ENCODE data around the gene ZNF236. TPM values are rescaled to one million over a fixed set of nuclear protein-coding genes. Genes with fewer than 3 reads are reported as not detected.

Gene ZNF236
- total and polyA plus RNA-seq, 10 of the 15 experiments (the other 5 are each of a cell fraction or from before 2014, with no cell fraction given): 1.0 to 14.4 (median 5.9) TPM

DNA sequence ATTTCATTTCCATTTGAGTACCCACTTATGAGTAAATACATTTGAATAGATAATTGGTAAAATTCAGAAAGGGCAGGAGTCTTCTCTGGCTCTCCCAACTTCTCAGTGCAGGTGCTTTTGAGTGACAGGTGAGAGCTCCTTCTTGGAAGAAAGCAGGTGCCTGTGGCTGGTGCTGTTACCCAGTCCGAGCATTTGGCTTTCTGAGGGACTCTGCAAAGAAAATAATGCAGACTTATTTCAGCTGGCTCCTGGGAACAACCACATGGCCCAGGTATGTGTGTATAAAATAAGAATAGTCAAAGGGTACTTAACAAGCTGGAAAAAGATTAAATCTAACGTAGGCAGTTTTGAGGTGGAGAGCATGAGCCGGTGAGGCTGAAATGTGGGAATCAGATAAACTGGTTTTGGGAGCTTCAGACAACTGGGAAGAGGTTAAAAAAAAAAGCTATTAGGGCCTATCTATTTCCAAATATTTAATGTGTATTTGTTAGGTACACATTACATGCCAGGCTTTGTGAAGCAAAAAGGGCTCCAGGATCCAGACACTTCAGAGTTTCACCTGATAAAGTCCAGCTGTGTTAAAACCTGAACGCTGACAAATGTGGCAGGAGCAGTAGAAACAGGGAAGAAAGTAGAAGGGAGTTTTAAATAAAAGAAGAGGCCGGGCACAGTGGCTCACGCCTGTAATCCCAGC lies 20.6 kb downstream of the ZNF236 start (continued):
- TF ChIP-seq, protein P1, sequence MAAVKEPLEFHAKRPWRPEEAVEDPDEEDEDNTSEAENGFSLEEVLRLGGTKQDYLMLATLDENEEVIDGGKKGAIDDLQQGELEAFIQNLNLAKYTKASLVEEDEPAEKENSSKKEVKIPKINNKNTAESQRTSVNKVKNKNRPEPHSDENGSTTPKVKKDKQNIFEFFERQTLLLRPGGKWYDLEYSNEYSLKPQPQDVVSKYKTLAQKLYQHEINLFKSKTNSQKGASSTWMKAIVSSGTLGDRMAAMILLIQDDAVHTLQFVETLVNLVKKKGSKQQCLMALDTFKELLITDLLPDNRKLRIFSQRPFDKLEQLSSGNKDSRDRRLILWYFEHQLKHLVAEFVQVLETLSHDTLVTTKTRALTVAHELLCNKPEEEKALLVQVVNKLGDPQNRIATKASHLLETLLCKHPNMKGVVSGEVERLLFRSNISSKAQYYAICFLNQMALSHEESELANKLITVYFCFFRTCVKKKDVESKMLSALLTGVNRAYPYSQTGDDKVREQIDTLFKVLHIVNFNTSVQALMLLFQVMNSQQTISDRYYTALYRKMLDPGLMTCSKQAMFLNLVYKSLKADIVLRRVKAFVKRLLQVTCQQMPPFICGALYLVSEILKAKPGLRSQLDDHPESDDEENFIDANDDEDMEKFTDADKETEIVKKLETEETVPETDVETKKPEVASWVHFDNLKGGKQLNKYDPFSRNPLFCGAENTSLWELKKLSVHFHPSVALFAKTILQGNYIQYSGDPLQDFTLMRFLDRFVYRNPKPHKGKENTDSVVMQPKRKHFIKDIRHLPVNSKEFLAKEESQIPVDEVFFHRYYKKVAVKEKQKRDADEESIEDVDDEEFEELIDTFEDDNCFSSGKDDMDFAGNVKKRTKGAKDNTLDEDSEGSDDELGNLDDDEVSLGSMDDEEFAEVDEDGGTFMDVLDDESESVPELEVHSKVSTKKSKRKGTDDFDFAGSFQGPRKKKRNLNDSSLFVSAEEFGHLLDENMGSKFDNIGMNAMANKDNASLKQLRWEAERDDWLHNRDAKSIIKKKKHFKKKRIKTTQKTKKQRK (IDR thresholded peaks at IDR 0.05; ENCODE audit: low read depth, low read length): no peak
- TF ChIP-seq, protein P2, sequence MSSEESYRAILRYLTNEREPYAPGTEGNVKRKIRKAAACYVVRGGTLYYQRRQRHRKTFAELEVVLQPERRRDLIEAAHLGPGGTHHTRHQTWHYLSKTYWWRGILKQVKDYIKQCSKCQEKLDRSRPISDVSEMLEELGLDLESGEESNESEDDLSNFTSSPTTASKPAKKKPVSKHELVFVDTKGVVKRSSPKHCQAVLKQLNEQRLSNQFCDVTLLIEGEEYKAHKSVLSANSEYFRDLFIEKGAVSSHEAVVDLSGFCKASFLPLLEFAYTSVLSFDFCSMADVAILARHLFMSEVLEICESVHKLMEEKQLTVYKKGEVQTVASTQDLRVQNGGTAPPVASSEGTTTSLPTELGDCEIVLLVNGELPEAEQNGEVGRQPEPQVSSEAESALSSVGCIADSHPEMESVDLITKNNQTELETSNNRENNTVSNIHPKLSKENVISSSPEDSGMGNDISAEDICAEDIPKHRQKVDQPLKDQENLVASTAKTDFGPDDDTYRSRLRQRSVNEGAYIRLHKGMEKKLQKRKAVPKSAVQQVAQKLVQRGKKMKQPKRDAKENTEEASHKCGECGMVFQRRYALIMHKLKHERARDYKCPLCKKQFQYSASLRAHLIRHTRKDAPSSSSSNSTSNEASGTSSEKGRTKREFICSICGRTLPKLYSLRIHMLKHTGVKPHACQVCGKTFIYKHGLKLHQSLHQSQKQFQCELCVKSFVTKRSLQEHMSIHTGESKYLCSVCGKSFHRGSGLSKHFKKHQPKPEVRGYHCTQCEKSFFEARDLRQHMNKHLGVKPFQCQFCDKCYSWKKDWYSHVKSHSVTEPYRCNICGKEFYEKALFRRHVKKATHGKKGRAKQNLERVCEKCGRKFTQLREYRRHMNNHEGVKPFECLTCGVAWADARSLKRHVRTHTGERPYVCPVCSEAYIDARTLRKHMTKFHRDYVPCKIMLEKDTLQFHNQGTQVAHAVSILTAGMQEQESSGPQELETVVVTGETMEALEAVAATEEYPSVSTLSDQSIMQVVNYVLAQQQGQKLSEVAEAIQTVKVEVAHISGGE (CRISPR knock-in tag; IDR thresholded peaks at IDR 0.05): no peak
- TF ChIP-seq, protein P3, sequence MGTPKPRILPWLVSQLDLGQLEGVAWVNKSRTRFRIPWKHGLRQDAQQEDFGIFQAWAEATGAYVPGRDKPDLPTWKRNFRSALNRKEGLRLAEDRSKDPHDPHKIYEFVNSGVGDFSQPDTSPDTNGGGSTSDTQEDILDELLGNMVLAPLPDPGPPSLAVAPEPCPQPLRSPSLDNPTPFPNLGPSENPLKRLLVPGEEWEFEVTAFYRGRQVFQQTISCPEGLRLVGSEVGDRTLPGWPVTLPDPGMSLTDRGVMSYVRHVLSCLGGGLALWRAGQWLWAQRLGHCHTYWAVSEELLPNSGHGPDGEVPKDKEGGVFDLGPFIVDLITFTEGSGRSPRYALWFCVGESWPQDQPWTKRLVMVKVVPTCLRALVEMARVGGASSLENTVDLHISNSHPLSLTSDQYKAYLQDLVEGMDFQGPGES (IDR thresholded peaks at IDR 0.05): no peak
- no peak for TF ChIP-seq EGR1 (IDR thresholded peaks at IDR 0.05; ENCODE audit: borderline replicate concordance in 1 of 2, low read depth in 2 of 2, low read length in 2 of 2)
